Mesendoderm (in vitro differentiated cells): Measurements from ENCODE around the gene MCOLN1.
"Not testable (repeated sequence)": the region's sequence is repeated elsewhere in the genome, so short reads cannot be mapped to it uniquely, and the experiment has no call there.

Source experiments
- DNase-seq: peaks from one replicate; pipeline ENCODE4 v3.0.0; 2013
- H2AK5ac ChIP-seq: 2 replicates; pipeline ENCODE4 v1.6.1; 2013; ENCODE audit warnings: low read length, inconsistent platforms
- H2BK120ac ChIP-seq: 2 replicates; pipeline ENCODE4 v1.6.1; 2013; ENCODE audit warnings: low read depth, mild to moderate bottlenecking, low read length, moderate library complexity, mixed read lengths
- H2BK15ac ChIP-seq: replicated peaks from 2 replicates; pipeline ENCODE4 v1.6.1; 2013; ENCODE audit warnings: low read depth, mild to moderate bottlenecking, moderate library complexity
- H2BK5ac ChIP-seq: 2 replicates; pipeline ENCODE4 v1.6.1; 2013; ENCODE audit warnings: low read length, inconsistent platforms
- H3K18ac ChIP-seq: 2 replicates; pipeline ENCODE4 v1.6.1; 2013; ENCODE audit warnings: mild to moderate bottlenecking, low read length, mixed read lengths
- H3K23ac ChIP-seq: one replicate; pipeline ENCODE4 v1.6.1; 2013; ENCODE audit warnings: low read length
- H3K27ac ChIP-seq: 2 replicates; pipeline ENCODE4 v1.5.1; 2013; ENCODE audit warnings: low read depth, mild to moderate bottlenecking, inconsistent platforms, low read length, moderate library complexity
- H3K27me3 ChIP-seq: 2 replicates; pipeline ENCODE4 v1.6.1; 2013; ENCODE audit warnings: low read length, control low read depth, mild to moderate bottlenecking, inconsistent platforms; ENCODE audit not compliant: insufficient read depth, poor library complexity
- H3K36me3 ChIP-seq: 2 replicates; pipeline ENCODE4 v1.6.1; 2013; ENCODE audit warnings: low read length, inconsistent platforms; ENCODE audit not compliant: control insufficient read depth, insufficient read depth
- H3K4ac ChIP-seq: one replicate; pipeline ENCODE4 v1.6.1; 2013; ENCODE audit warnings: low read depth, mild to moderate bottlenecking, low read length, moderate library complexity
- H3K4me1 ChIP-seq: 2 replicates; pipeline ENCODE4 v1.6.1; 2013; ENCODE audit warnings: low read depth, low read length, inconsistent platforms; ENCODE audit not compliant: control insufficient read depth
- H3K4me2 ChIP-seq: 2 replicates; pipeline ENCODE4 v1.6.1; 2013; ENCODE audit warnings: low read length
- H3K4me3 ChIP-seq: 2 replicates; pipeline ENCODE4 v1.5.1; 2013; ENCODE audit warnings: mild to moderate bottlenecking, low read length
- H3K56ac ChIP-seq: one replicate; pipeline ENCODE4 v1.6.1; 2013; ENCODE audit warnings: low read length
- H3K79me1 ChIP-seq: 2 replicates; pipeline ENCODE4 v1.6.1; 2013; ENCODE audit warnings: low read length, inconsistent platforms
- H3K79me2 ChIP-seq: 2 replicates; pipeline ENCODE4 v1.6.1; 2013; ENCODE audit warnings: mild to moderate bottlenecking, low read length; ENCODE audit not compliant: control insufficient read depth, insufficient read depth
- H3K9ac ChIP-seq: 2 replicates; pipeline ENCODE4 v1.6.1; 2013; ENCODE audit warnings: low read length, inconsistent platforms
- H4K5ac ChIP-seq: one replicate; pipeline ENCODE4 v1.6.1; 2013; ENCODE audit warnings: low read length
- H4K8ac ChIP-seq: one replicate; pipeline ENCODE4 v1.6.1; 2013; ENCODE audit warnings: low read depth, mild to moderate bottlenecking, control low read depth, low read length, moderate library complexity
- WGBS: extraction: QIAGEN DNeasy Blood & Tissue Kit; methylation state at CpG from one replicate; pipeline ENCODE4 v1.1.7; 2013; ENCODE audit warnings: low lambda C conversion rate, missing lambda C conversion rate; ENCODE audit not compliant: insufficient coverage; ENCODE audit errors: extremely low coverage; 5-methylcytosine and 5-hydroxymethylcytosine counted together

The MCOLN1 gene

GRCh38 chr19:7533925-7534480, 11.6 kb downstream of the MCOLN1 start:
- Histone ChIP-seq H2BK15ac (no peak overlapping the region), H2AK5ac (no peak overlapping the region), H3K27me3 (no peaks in the 10 kb centered on the region), H3K36me3 (peaks cover 2% of the 10 kb centered on the region), H3K18ac (peak overlapping the region; percentile 92), H3K79me1 (no peaks in the 10 kb centered on the region), H3K4me3 (peak overlapping the region; percentile 63), H3K79me2 (no peaks in the 10 kb centered on the region), H3K4me2 (peak overlapping the region; percentile 82), H3K4me1 (no peaks in the 10 kb centered on the region), H4K5ac (no peak overlapping the region), H2BK120ac (no peak overlapping the region), H3K27ac (peak overlapping the region; percentile 58), H3K9ac (peak overlapping the region; percentile 78), H4K8ac (peak overlapping the region; percentile 7), H3K23ac (no peak overlapping the region), H2BK5ac (no peak overlapping the region), H3K56ac (peak overlapping the region; percentile 90), H3K4ac (peak overlapping the region; percentile 77)
- WGBS: no CpG with 5 or more reads among the region's 41 CpGs
- peak; percentile 93 for DNase-seq

GRCh38 chr19:7534531-7535046, 12.2 kb downstream of the MCOLN1 start:
- no peaks in the 10 kb centered on the region for H3K79me2 ChIP-seq
- WGBS: no CpG with 5 or more reads among the region's 27 CpGs
- H3K4me2 ChIP-seq: peak overlapping the region; percentile 82
- peak overlapping the region; percentile 77 for H3K9ac ChIP-seq
- H2BK5ac ChIP-seq: no peak overlapping the region
- no peak overlapping the region for H3K23ac ChIP-seq
- H3K4me1 ChIP-seq: no peaks in the 10 kb centered on the region
- peak overlapping the region; percentile 90 for H3K56ac ChIP-seq
- H2AK5ac ChIP-seq: no peak overlapping the region
- DNase-seq: peak; percentile 90
- H3K4ac ChIP-seq: peak overlapping the region; percentile 49
- H2BK120ac ChIP-seq: no peak overlapping the region
- peak overlapping the region; percentile 82 for H3K4me3 ChIP-seq
- no peaks in the 10 kb centered on the region for H3K79me1 ChIP-seq
- H3K36me3 ChIP-seq: peaks cover 2% of the 10 kb centered on the region
- H3K18ac ChIP-seq: peak overlapping the region; percentile 71
- H4K5ac ChIP-seq: no peak overlapping the region
- no peaks in the 10 kb centered on the region for H3K27me3 ChIP-seq
- H2BK15ac ChIP-seq: no peak overlapping the region
- no peak overlapping the region for H4K8ac ChIP-seq
- H3K27ac ChIP-seq: peak overlapping the region; percentile 69

GRCh38 chr19:7535047-7535997, 12.9 kb downstream of the MCOLN1 start, which contains the start of gene PNPLA6:
PNPLA6 (plus strand) TSS chr19:7535717; CDS start chr19:7535789, 72 bp downstream.
- Histone ChIP-seq H2AK5ac (no peak within 1 kb of the TSS), H3K18ac (peak within 1 kb of the TSS; percentile 57), H3K56ac (peak within 1 kb of the TSS; percentile 86), H3K9ac (peak within 1 kb of the TSS; percentile 77), H3K4me2 (peak within 1 kb of the TSS; percentile 82), H3K23ac (no peak within 1 kb of the TSS), H3K27ac (peak within 1 kb of the TSS; percentile 69), H3K4me1 (no peaks in the 10 kb centered on the region), H2BK15ac (no peak within 1 kb of the TSS), H4K5ac (no peak within 1 kb of the TSS), H3K4me3 (peak within 1 kb of the TSS; percentile 82), H3K36me3 (peaks cover 2% of the 10 kb centered on the region), H4K8ac (no peak within 1 kb of the TSS), H3K27me3 (no peaks in the 10 kb centered on the region), H3K4ac (peak within 1 kb of the TSS; percentile 49), H3K79me1 (no peaks in the 10 kb centered on the region), H2BK120ac (no peak within 1 kb of the TSS), H3K79me2 (no peaks in the 10 kb centered on the region), H2BK5ac (no peak within 1 kb of the TSS)
- DNase-seq: peak; percentile 95
- WGBS: no CpG with 5 or more reads among the region's 76 CpGs

GRCh38 chr19:7535998-7536695, 13.7 kb downstream of the MCOLN1 start:
- no peaks in the 10 kb centered on the region for H3K79me1 ChIP-seq
- no peaks in the 10 kb centered on the region for H3K4me1 ChIP-seq
- no peak overlapping the region for H2BK120ac ChIP-seq
- H2BK5ac ChIP-seq: no peak overlapping the region
- no CpG with 5 or more reads among the region's 30 CpGs for WGBS
- H2AK5ac ChIP-seq: no peak overlapping the region
- no peak overlapping the region for H3K9ac ChIP-seq
- no peak overlapping the region for H3K27ac ChIP-seq
- H3K36me3 ChIP-seq: peaks cover 2% of the 10 kb centered on the region
- H3K27me3 ChIP-seq: no peaks in the 10 kb centered on the region
- peak overlapping the region; percentile 44 for H3K56ac ChIP-seq
- H4K5ac ChIP-seq: no peak overlapping the region
- H3K18ac ChIP-seq: no peak overlapping the region
- no peak overlapping the region for H2BK15ac ChIP-seq
- no peak overlapping the region for H3K4ac ChIP-seq
- no peak overlapping the region for H3K4me2 ChIP-seq
- no peak for DNase-seq
- no peak overlapping the region for H4K8ac ChIP-seq
- H3K4me3 ChIP-seq: no peak overlapping the region
- no peak overlapping the region for H3K23ac ChIP-seq
- no peaks in the 10 kb centered on the region for H3K79me2 ChIP-seq

DNA sequence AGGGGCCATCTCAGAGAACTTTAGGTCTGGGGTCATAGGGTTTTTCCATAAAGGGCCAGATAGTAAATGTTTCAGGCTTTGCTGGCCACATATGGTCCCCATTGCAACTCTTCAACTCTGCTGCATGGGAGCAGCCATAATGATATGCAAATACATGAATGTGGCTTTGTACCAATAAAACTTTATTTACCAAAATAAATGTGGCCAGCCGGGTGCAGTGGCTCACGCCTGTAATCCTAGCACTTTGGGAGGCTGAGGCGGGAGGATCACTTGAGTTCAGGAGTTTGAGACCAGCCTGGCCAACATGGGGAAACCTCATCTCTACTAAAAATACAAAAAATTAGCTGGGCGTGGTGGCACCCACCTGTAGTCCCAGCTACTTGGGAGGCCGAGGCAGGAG, 16.6 kb downstream of the MCOLN1 start:
- H2AK5ac ChIP-seq, H3K36me3 ChIP-seq, H3K56ac ChIP-seq, H3K9ac ChIP-seq, H4K5ac ChIP-seq, H2BK15ac ChIP-seq, H3K4me3 ChIP-seq, H3K79me1 ChIP-seq, H3K18ac ChIP-seq, H3K4ac ChIP-seq, H3K23ac ChIP-seq, H3K27me3 ChIP-seq, DNase-seq, H3K4me1 ChIP-seq, H3K79me2 ChIP-seq, H3K4me2 ChIP-seq, H3K27ac ChIP-seq, H2BK5ac ChIP-seq, H4K8ac ChIP-seq, H2BK120ac ChIP-seq: not testable (repeated sequence)
- no CpG with 5 or more reads among the region's 5 CpGs for WGBS
